GM21381 (cell line): ENCODE results near the gene NR5A2.

Experiments
- ATAC-seq: cut with Tn5 transposase; IDR thresholded peaks from one replicate; pipeline ENCODE4 v1.9.1; 2021; ENCODE audit warnings: mild to moderate bottlenecking, moderate library complexity; ENCODE audit not compliant: unreplicated experiment

The NR5A2 gene

GRCh38 chr1:200027264-200027823 lies at the start of gene NR5A2:
Gene NR5A2 (plus strand): TSS chr1:200027710. CDS start chr1:200027848, 138 bp downstream.
- no peak for ATAC-seq

- no peak for ATAC-seq
Measured at GRCh38 chr1:199978408-199978940, 49.0 kb upstream of the NR5A2 start.

GRCh38 chr1:199979071-199979470 lies 48.4 kb upstream of the NR5A2 start:
- ATAC-seq = no peak

GRCh38 chr1:199981584-199981983 lies 45.9 kb upstream of the NR5A2 start:
- ATAC-seq = no peak

- ATAC-seq = no peak
Measured at GRCh38 chr1:199982606-199983005, 44.9 kb upstream of the NR5A2 start.

- ATAC-seq = no peak
Measured at GRCh38 chr1:199983531-199983930, 44.0 kb upstream of the NR5A2 start.

GRCh38 chr1:199995096-199995685 lies 32.3 kb upstream of the NR5A2 start:
- no peak for ATAC-seq

- no peak for ATAC-seq
Measured at GRCh38 chr1:200005165-200005564, 22.3 kb upstream of the NR5A2 start.

- ATAC-seq = no peak
Measured at GRCh38 chr1:200006711-200007110, 20.8 kb upstream of the NR5A2 start.

- ATAC-seq = no peak
Measured at GRCh38 chr1:200015811-200016210, 11.7 kb upstream of the NR5A2 start.

- ATAC-seq = no peak
Measured at GRCh38 chr1:200021577-200022238, 5.8 kb upstream of the NR5A2 start.

- no peak for ATAC-seq
Measured at GRCh38 chr1:200022239-200022804, 5.2 kb upstream of the NR5A2 start.

- ATAC-seq = no peak
Measured at GRCh38 chr1:200028586-200029034, 1.1 kb downstream of the NR5A2 start.

- no peak for ATAC-seq
Measured at GRCh38 chr1:200029035-200029821, 1.7 kb downstream of the NR5A2 start.

GRCh38 chr1:200029822-200030152 lies 2.3 kb downstream of the NR5A2 start:
- no peak for ATAC-seq

GRCh38 chr1:200030791-200031190 lies 3.3 kb downstream of the NR5A2 start:
- ATAC-seq = no peak

GRCh38 chr1:200033511-200034261 lies 6.2 kb downstream of the NR5A2 start:
- ATAC-seq = no peak

GRCh38 chr1:200034262-200034557 lies 6.7 kb downstream of the NR5A2 start:
- ATAC-seq = no peak

- no peak for ATAC-seq
Measured at GRCh38 chr1:200034761-200035396, 7.4 kb downstream of the NR5A2 start.

GRCh38 chr1:200035397-200035955 lies 8.0 kb downstream of the NR5A2 start:
- no peak for ATAC-seq
